ENCODE results near the gene HEPHL1. TPM values are rescaled to one million over a fixed set of nuclear protein-coding genes. Genes with fewer than 3 reads are reported as not detected.

Gene HEPHL1
- total RNA-seq, 1 donor from 2014 or later = not detected

DNA sequence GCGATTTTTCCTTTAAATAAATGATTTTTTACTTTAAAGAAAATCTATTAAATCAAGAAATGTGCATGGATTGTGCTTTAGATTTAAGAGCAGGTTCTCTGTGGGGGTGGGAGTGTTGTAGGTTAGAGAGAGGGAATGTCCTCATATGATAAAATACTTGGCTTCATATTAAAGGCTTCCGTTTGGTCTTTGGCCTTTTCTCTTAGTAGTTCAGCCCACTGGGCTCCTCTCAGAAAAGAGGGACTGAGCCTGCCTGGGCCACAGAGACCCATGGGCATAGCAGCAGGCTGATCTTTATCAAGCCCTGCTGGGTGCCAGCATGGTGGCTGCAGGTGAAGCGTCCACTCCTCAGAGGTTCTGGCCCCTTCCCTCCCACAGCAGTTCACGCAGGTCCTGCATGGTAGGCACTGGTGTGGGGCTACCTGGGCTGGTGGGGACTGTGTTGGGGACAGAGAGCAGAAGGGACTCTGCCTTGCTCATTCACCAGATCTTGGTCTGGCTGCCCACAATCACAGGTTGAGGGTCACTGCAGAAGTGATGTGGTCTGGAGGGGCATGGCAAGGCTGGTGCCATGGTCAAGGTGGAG is 111.8 kb downstream of the HEPHL1 start:
- Histone ChIP-seq H3K27ac (peak overlapping the region; percentile 90 to 96), H3K9me3 (no peaks in the 10 kb centered on the region), H3K27me3 (no peaks in the 10 kb centered on the region), H3K4me3 (no peak overlapping the region), H3K36me3 (no peaks in the 10 kb centered on the region), H3K4me1 (peaks cover 6 to 52% of the 10 kb centered on the region in 2 donors)
- TF ChIP-seq, protein P1, sequence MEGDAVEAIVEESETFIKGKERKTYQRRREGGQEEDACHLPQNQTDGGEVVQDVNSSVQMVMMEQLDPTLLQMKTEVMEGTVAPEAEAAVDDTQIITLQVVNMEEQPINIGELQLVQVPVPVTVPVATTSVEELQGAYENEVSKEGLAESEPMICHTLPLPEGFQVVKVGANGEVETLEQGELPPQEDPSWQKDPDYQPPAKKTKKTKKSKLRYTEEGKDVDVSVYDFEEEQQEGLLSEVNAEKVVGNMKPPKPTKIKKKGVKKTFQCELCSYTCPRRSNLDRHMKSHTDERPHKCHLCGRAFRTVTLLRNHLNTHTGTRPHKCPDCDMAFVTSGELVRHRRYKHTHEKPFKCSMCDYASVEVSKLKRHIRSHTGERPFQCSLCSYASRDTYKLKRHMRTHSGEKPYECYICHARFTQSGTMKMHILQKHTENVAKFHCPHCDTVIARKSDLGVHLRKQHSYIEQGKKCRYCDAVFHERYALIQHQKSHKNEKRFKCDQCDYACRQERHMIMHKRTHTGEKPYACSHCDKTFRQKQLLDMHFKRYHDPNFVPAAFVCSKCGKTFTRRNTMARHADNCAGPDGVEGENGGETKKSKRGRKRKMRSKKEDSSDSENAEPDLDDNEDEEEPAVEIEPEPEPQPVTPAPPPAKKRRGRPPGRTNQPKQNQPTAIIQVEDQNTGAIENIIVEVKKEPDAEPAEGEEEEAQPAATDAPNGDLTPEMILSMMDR (IDR thresholded peaks at IDR 0.05) = no peak
- DNase-seq (ENCODE audit: low spot score in 2 of 2) = no peak
- intact Hi-C loops (cut with DNase I) = loop anchor here (5.0 kb wide), 2 partner anchors 359 to 414 kb away; partner anchors contain the start of genes ANKRD49 and MRE11

DNA sequence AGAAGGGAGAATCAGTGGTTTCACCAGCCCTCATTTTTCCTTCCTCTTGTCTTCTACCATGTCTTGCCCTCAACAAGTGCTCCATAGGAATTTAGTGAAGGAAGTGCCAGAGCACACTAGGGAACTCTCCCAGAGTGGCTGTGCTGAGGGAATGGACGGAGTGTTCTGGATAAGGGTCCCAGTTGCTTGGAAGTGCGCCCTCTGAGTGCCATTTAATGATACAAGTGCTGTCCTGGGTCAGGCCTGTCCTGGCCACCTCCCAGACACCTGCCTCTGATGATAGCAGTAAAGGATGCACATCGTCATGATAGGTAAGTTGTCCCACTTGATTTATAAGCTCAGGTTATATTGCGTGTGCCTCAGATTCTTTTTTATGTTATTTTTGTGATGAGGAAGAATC is 112.6 kb downstream of the HEPHL1 start:
- peaks cover 6 to 50% of the 10 kb centered on the region in 2 donors for H3K4me1 ChIP-seq

DNA sequence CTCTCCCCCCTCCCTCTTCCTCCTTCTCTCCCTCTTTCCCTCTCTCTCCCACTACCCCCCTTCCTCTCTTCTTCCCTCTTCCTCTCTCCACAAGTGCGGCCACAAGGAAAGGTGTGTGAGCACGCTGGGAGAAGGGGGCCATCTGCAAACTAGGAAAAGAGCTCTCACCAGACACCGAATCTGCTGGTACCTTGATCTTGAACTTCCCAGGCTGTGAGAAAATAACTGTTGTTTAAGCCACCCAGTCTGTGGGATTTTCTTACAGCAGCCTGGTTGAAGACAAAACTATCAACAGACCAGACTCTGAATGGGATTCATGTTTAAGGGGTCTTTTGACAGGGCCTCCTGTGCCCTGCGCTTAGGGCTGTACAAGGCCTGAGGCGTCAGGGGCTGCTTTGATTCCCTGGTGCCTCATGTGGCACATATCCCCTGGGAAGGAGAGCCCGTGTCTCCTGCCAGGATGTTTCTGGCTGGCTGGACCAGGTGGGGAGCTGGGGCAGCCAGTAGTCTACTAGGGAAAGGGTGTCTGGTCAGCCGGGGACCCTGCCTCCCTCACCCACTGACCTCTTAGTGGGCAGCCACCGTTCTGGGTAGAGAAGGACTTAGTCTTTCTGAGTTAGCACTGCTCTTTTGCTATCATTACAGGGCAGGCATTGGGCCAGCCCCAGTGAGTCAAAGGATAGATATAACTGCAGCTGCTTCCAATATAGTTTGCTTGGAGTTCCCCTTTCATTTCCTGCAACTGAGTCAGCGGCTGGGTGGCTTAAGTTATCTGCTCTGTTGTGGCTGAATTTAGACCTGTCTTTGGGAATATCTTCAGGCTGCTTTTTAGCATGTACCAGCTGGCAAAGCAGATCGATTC is 113.7 kb downstream of the HEPHL1 start:
- H3K36me3 ChIP-seq = no peaks in the 10 kb centered on the region
- peaks cover 6 to 50% of the 10 kb centered on the region in 2 donors for H3K4me1 ChIP-seq
- TF ChIP-seq, protein P1 (IDR thresholded peaks at IDR 0.05) = no peak
- H3K9me3 ChIP-seq = no peaks in the 10 kb centered on the region
- intact Hi-C loops (cut with DNase I) = loop anchor here (2.0 to 5.0 kb wide), 3 partner anchors 16 to 412 kb away; partner anchors contain the start of genes ANKRD49 and MRE11
- peak overlapping the region; percentile 18 to 43 for H3K4me3 ChIP-seq
- DNase-seq (ENCODE audit: low spot score in 2 of 2) = peak; percentile 71 to 94
- H3K27ac ChIP-seq = peak overlapping the region; percentile 90 to 96
- H3K27me3 ChIP-seq = no peaks in the 10 kb centered on the region

More for the DNA sequence above, 112.6 kb downstream of the HEPHL1 start:
- intact Hi-C loops (cut with DNase I) = loop anchor here (2.0 to 5.0 kb wide), 3 partner anchors 17 to 414 kb away; partner anchors contain the start of genes ANKRD49 and MRE11
- no peak overlapping the region for H3K4me3 ChIP-seq
- no peaks in the 10 kb centered on the region for H3K9me3 ChIP-seq
- peak overlapping the region; percentile 90 to 96 for H3K27ac ChIP-seq
- no peaks in the 10 kb centered on the region for H3K27me3 ChIP-seq
- TF ChIP-seq, protein P1 (IDR thresholded peaks at IDR 0.05) = no peak
- H3K36me3 ChIP-seq = no peaks in the 10 kb centered on the region
- no peak for DNase-seq (ENCODE audit: low spot score in 2 of 2)

DNA sequence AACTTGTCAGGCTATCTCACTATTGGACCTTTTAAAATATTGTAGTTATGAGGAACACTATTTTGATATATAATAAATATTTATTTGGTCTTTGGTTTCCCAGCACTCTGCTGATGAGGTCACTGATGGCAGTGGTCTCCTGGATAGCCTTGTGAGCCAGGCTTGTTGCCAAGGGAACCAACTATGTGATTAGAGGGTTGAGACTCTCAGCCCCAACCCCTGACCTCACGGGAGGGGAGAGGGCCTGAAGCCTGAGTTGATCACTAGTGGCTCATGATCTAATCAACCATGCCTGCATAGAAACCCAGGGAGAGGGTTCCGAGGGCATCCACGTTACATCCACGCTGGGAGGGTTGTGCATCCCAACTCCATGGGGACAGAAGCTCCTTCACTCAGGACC is 118.3 kb downstream of the HEPHL1 start:
- TF ChIP-seq, protein P1 (IDR thresholded peaks at IDR 0.05) = no peak
- no peaks in the 10 kb centered on the region for H3K36me3 ChIP-seq
- H3K9me3 ChIP-seq = no peaks in the 10 kb centered on the region
- peaks cover 3 to 35% of the 10 kb centered on the region in 2 donors for H3K4me1 ChIP-seq
- DNase-seq (ENCODE audit: low spot score in 2 of 2) = no peak
- H3K27me3 ChIP-seq = no peaks in the 10 kb centered on the region
- H3K4me3 ChIP-seq = no peak overlapping the region
- H3K27ac ChIP-seq = no peak overlapping the region
- intact Hi-C loops (cut with DNase I) = no loop called here

- TF ChIP-seq, protein P1 (IDR thresholded peaks at IDR 0.05) = no peak
- intact Hi-C loops (cut with DNase I) = loop anchor here (10.0 kb wide), 1 partner anchor 935 kb away; no protein-coding TSS in a partner anchor
- H3K9me3 ChIP-seq = no peaks in the 10 kb centered on the region
- no peak overlapping the region for H3K4me3 ChIP-seq
- no peaks in the 10 kb centered on the region for H3K36me3 ChIP-seq
- no peak overlapping the region for H3K27ac ChIP-seq
- H3K27me3 ChIP-seq = no peaks in the 10 kb centered on the region
- peaks cover 3 to 29% of the 10 kb centered on the region in 2 donors for H3K4me1 ChIP-seq
- no peak for DNase-seq (ENCODE audit: low spot score in 2 of 2)
Measured at GRCh38 chr11:94140154-94140655, 119.1 kb downstream of the HEPHL1 start.
